ENCODE results near the gene TRIO.

The TRIO gene

DNA sequence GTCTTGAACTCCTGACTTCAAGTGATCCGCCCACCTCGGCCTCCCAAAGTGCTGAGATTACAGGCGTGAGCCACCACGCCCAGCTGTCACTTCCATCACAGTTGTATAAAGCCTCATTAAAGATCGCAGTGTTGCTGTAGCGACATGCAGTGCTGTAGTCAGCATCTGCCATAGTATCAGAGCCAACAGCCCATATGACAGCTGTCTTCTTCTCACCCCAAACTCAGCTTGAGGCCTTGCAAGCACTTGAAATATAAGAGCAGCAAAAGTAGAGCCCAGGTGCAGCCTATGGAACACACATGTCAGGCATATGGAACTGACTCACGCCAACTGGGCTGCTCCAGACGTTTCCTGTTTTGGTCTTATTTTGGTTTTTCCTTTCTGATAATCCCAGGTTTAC, 167.8 kb downstream of the TRIO start:
- Histone ChIP-seq H3K4me1 (ENCODE audit: control insufficient read depth, insufficient read depth, low read length) (peaks cover 8% of the 10 kb centered on the region), H3K9me3 (ENCODE audit: control insufficient read depth, insufficient read depth, low read depth, low read length) (no peaks in the 10 kb centered on the region), H3K27ac (ENCODE audit: extremely low read depth, low read depth, low read length) (no peak overlapping the region), H3K36me3 (ENCODE audit: control insufficient read depth in 2 of 2, insufficient read depth in 1 of 2, low read length in 2 of 2) (peaks cover 22 to 47% of the 10 kb centered on the region in 2 experiments), H3K4me3 (ENCODE audit: low read depth, low read length) (no peak overlapping the region)
- CTCF ChIA-PET = interaction anchor here (0.6 to 2.5 kb wide), 5 partner anchors 14 to 166 kb away, joined by 3 to 9 read pairs (median 5); no protein-coding TSS in a partner anchor
- TF ChIP-seq ZNF600 (tag by site-specific recombination; IDR thresholded peaks at IDR 0.05) (no peak), KLF7 (tag by site-specific recombination; IDR thresholded peaks at IDR 0.05; ENCODE audit: borderline replicate concordance) (no peak), EGR2 (tag by site-specific recombination; IDR thresholded peaks at IDR 0.05; ENCODE audit: low read depth) (no peak), ZBTB17 (tag by site-specific recombination; IDR thresholded peaks at IDR 0.05) (no peak), HOXC10 (CRISPR knock-in tag; IDR thresholded peaks at IDR 0.05) (no peak), ZFP3 (tag by site-specific recombination; IDR thresholded peaks at IDR 0.05; ENCODE audit: low read depth) (no peak), GLIS1 (tag by site-specific recombination; IDR thresholded peaks at IDR 0.05) (no peak), ZNF239 (tag by site-specific recombination; IDR thresholded peaks at IDR 0.05) (no peak), ZBTB7A (tag by site-specific recombination; IDR thresholded peaks at IDR 0.05; ENCODE audit: low read depth) (no peak), ZNF112 (tag by site-specific recombination; IDR thresholded peaks at IDR 0.05) (no peak), GLIS2 (tag by site-specific recombination; IDR thresholded peaks at IDR 0.05) (no peak), ZNF266 (tag by site-specific recombination; IDR thresholded peaks at IDR 0.05; ENCODE audit: low read depth) (no peak), OSR2 (tag by site-specific recombination; IDR thresholded peaks at IDR 0.05) (no peak), ZNF610 (tag by site-specific recombination; IDR thresholded peaks at IDR 0.05; ENCODE audit: borderline replicate concordance) (no peak)
- TF ChIP-seq, protein P1, sequence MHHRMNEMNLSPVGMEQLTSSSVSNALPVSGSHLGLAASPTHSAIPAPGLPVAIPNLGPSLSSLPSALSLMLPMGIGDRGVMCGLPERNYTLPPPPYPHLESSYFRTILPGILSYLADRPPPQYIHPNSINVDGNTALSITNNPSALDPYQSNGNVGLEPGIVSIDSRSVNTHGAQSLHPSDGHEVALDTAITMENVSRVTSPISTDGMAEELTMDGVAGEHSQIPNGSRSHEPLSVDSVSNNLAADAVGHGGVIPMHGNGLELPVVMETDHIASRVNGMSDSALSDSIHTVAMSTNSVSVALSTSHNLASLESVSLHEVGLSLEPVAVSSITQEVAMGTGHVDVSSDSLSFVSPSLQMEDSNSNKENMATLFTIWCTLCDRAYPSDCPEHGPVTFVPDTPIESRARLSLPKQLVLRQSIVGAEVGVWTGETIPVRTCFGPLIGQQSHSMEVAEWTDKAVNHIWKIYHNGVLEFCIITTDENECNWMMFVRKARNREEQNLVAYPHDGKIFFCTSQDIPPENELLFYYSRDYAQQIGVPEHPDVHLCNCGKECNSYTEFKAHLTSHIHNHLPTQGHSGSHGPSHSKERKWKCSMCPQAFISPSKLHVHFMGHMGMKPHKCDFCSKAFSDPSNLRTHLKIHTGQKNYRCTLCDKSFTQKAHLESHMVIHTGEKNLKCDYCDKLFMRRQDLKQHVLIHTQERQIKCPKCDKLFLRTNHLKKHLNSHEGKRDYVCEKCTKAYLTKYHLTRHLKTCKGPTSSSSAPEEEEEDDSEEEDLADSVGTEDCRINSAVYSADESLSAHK (tag by site-specific recombination; IDR thresholded peaks at IDR 0.05) = no peak
- TF ChIP-seq, protein P2, sequence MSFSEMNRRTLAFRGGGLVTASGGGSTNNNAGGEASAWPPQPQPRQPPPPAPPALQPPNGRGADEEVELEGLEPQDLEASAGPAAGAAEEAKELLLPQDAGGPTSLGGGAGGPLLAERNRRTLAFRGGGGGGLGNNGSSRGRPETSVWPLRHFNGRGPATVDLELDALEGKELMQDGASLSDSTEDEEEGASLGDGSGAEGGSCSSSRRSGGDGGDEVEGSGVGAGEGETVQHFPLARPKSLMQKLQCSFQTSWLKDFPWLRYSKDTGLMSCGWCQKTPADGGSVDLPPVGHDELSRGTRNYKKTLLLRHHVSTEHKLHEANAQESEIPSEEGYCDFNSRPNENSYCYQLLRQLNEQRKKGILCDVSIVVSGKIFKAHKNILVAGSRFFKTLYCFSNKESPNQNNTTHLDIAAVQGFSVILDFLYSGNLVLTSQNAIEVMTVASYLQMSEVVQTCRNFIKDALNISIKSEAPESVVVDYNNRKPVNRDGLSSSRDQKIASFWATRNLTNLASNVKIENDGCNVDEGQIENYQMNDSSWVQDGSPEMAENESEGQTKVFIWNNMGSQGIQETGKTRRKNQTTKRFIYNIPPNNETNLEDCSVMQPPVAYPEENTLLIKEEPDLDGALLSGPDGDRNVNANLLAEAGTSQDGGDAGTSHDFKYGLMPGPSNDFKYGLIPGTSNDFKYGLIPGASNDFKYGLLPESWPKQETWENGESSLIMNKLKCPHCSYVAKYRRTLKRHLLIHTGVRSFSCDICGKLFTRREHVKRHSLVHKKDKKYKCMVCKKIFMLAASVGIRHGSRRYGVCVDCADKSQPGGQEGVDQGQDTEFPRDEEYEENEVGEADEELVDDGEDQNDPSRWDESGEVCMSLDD (tag by site-specific recombination; IDR thresholded peaks at IDR 0.05) = no peak
- TF ChIP-seq, protein P3, sequence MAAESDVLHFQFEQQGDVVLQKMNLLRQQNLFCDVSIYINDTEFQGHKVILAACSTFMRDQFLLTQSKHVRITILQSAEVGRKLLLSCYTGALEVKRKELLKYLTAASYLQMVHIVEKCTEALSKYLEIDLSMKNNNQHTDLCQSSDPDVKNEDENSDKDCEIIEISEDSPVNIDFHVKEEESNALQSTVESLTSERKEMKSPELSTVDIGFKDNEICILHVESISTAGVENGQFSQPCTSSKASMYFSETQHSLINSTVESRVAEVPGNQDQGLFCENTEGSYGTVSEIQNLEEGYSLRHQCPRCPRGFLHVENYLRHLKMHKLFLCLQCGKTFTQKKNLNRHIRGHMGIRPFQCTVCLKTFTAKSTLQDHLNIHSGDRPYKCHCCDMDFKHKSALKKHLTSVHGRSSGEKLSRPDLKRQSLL (tag by site-specific recombination; IDR thresholded peaks at IDR 0.05) = no peak
- TF ChIP-seq, protein P4, sequence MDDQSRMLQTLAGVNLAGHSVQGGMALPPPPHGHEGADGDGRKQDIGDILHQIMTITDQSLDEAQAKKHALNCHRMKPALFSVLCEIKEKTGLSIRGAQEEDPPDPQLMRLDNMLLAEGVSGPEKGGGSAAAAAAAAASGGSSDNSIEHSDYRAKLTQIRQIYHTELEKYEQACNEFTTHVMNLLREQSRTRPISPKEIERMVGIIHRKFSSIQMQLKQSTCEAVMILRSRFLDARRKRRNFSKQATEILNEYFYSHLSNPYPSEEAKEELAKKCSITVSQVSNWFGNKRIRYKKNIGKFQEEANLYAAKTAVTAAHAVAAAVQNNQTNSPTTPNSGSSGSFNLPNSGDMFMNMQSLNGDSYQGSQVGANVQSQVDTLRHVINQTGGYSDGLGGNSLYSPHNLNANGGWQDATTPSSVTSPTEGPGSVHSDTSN (CRISPR knock-in tag; IDR thresholded peaks at IDR 0.05) = no peak
- TF ChIP-seq, protein P5, sequence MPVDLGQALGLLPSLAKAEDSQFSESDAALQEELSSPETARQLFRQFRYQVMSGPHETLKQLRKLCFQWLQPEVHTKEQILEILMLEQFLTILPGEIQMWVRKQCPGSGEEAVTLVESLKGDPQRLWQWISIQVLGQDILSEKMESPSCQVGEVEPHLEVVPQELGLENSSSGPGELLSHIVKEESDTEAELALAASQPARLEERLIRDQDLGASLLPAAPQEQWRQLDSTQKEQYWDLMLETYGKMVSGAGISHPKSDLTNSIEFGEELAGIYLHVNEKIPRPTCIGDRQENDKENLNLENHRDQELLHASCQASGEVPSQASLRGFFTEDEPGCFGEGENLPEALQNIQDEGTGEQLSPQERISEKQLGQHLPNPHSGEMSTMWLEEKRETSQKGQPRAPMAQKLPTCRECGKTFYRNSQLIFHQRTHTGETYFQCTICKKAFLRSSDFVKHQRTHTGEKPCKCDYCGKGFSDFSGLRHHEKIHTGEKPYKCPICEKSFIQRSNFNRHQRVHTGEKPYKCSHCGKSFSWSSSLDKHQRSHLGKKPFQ (tag by site-specific recombination; IDR thresholded peaks at IDR 0.05) = no peak
- TF ChIP-seq, protein P6, sequence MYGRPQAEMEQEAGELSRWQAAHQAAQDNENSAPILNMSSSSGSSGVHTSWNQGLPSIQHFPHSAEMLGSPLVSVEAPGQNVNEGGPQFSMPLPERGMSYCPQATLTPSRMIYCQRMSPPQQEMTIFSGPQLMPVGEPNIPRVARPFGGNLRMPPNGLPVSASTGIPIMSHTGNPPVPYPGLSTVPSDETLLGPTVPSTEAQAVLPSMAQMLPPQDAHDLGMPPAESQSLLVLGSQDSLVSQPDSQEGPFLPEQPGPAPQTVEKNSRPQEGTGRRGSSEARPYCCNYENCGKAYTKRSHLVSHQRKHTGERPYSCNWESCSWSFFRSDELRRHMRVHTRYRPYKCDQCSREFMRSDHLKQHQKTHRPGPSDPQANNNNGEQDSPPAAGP (tag by site-specific recombination; IDR thresholded peaks at IDR 0.05) = no peak
- POLR2A ChIA-PET = no interaction called here
